K562 (cell line): ENCODE measurements around the gene SAP25. TPM values are rescaled to one million over a fixed set of nuclear protein-coding genes. Genes with fewer than 3 reads are reported as not detected.

Source experiments
- CCAR2 ChIP-seq: fragments of 200-400 bp; formaldehyde crosslinking; IDR thresholded peaks from 2 replicates; pipeline ENCODE4 v1.6.1; 2017; ENCODE audit warnings: mild to moderate bottlenecking, low read depth, low read length
- FOXJ2 ChIP-seq: fragments of 200-800 bp; sonication (Bioruptor generic); IDR thresholded peaks from 2 replicates; pipeline ENCODE4 v1.6.1; 2016; ENCODE audit warnings: missing genetic modification characterization, missing compliant biosample characterization
- HDAC1 ChIP-seq, 2 experiments: fragments of 450-650 bp; IDR thresholded peaks; 2 replicates each; pipeline ENCODE4 v1.6.1; 2016 to 2017; ENCODE audit warnings: inconsistent platforms in 1 of 2, mild to moderate bottlenecking in 1 of 2, moderate library complexity in 1 of 2
- HDAC2 ChIP-seq: fragments of 450-650 bp; IDR thresholded peaks from 2 replicates; pipeline ENCODE4 v1.6.1; 2016; ENCODE audit warnings: mild to moderate bottlenecking
- HMGN3 ChIP-seq: IDR thresholded peaks from 2 replicates; pipeline ENCODE4 v1.6.1; 2011; ENCODE audit warnings: borderline replicate concordance, low read depth, mild to moderate bottlenecking, mixed read lengths, low read length; ENCODE audit not compliant: insufficient read length; ENCODE audit errors: extremely low read depth
- MAFK ChIP-seq: IDR thresholded peaks from 2 replicates; pipeline ENCODE4 v1.6.1; 2011; ENCODE audit warnings: low read length, improper control_type of control experiment
- MECOM ChIP-seq: fragments of 250-450 bp; sonication (Bioruptor Pico); IDR thresholded peaks from 2 replicates; pipeline ENCODE4 v1.8.0; 2022; ENCODE audit warnings: inconsistent platforms
- MYC ChIP-seq, 2 experiments: fragments of 250-450 bp in 1 of 2; sonication (Bioruptor Pico) in 1 of 2; IDR thresholded peaks; 2 replicates each; pipeline versions ENCODE4 v1.5.1 to v1.6.1; 2012 to 2021; ENCODE audit warnings: low read depth in 2 of 2, borderline replicate concordance in 1 of 2, improper control_type of control experiment in 1 of 2, low read length in 1 of 2, mild to moderate bottlenecking in 1 of 2, moderate library complexity in 1 of 2
- NCOA6 ChIP-seq: fragments of 450-650 bp; IDR thresholded peaks from 2 replicates; pipeline ENCODE4 v1.6.1; 2017; ENCODE audit warnings: mild to moderate bottlenecking
- SRF ChIP-seq, 2 experiments: fragments of 250-450, 450-650 bp in 1 of 2; sonication (Bioruptor Pico) in 1 of 2; sonication (generic) in 1 of 2; formaldehyde crosslinking; IDR thresholded peaks; 2 replicates each; pipeline versions ENCODE4 v1.5.0 to v1.5.1; 2020 to 2022; ENCODE audit warnings: mild to moderate bottlenecking in 1 of 2, missing genetic modification reagents in 1 of 2
- TAF1 ChIP-seq: IDR thresholded peaks from 2 replicates; pipeline ENCODE4 v1.6.1; 2011; ENCODE audit warnings: mild to moderate bottlenecking, low read length, moderate library complexity; ENCODE audit not compliant: insufficient read depth, control insufficient read depth, severe bottlenecking; ENCODE audit errors: extremely low read depth
- TARDBP ChIP-seq: fragments of 450-650 bp; IDR thresholded peaks from 2 replicates; pipeline ENCODE4 v1.6.1; 2016
- TBP ChIP-seq: optimal IDR thresholded peaks from 2 replicates; pipeline ENCODE3; 2011; ENCODE audit warnings: low read depth, low read length, improper control_type of control experiment
- ZNF140 ChIP-seq: fragments of 250-450 bp; sonication (Bioruptor Pico); IDR thresholded peaks from 2 replicates; pipeline ENCODE4 v1.8.0; 2021; ENCODE audit warnings: moderate library complexity, mild to moderate bottlenecking, inconsistent platforms
- ZNF23 ChIP-seq: fragments of 250-450 bp; sonication (Bioruptor Pico); IDR thresholded peaks from 2 replicates; pipeline ENCODE4 v1.4.0; 2020; ENCODE audit warnings: mild to moderate bottlenecking
- ZNF764 ChIP-seq: fragments of 250-450 bp; sonication (Bioruptor Pico); IDR thresholded peaks from 2 replicates; pipeline ENCODE4 v1.4.0; 2020; ENCODE audit warnings: low read depth, mild to moderate bottlenecking, moderate library complexity
- ZNF778 ChIP-seq: fragments of 450-650 bp; formaldehyde crosslinking; IDR thresholded peaks from 2 replicates; pipeline ENCODE4 v1.4.0; 2020; ENCODE audit warnings: mild to moderate bottlenecking, moderate library complexity
- ZSCAN29 ChIP-seq: fragments of 450-650 bp; IDR thresholded peaks from 2 replicates; pipeline ENCODE4 v1.6.1; 2017
- polyA plus RNA-seq, 8 experiments: library from polyadenylated mRNA; depleted of rRNA in 4 of 8; stranded (reverse) in 5 of 8; unstranded in 3 of 8; fragments of >200 nt; fragmentation: Nextera tagmentation in 2 of 8; fragmentation: Illumina TruSeq in 1 of 8; extraction: Ambion mirVana in 2 of 8; extraction: Trizol in 1 of 8; gene quantifications; 2 replicates each; pipeline versions ENCODE4 v1.2.1 to v1.2.3, GENCODE V29; 2011 to 2014; ENCODE audit warnings: inconsistent platforms in 1 of 8, missing spikeins in 1 of 8
- total RNA-seq, 7 experiments: library from RNA; depleted of rRNA in 6 of 7; stranded (reverse); fragments of >200 nt in 6 of 7; fragmentation: Illumina TruSeq in 2 of 7; extraction: Trizol in 2 of 7; gene quantifications; 2 replicates each; pipeline versions ENCODE4 v1.2.1 to v1.2.3, GENCODE V29; 2011 to 2021; ENCODE audit warnings: low replicate concordance in 1 of 7
- TF ChIP-seq, protein P1 (sequence below): sonication (generic); formaldehyde crosslinking; IDR thresholded peaks from 2 replicates; pipeline ENCODE4 v1.8.0; 2022; ENCODE audit warnings: mild to moderate bottlenecking, low read depth, missing genetic modification reagents
- TF ChIP-seq, protein P2 (sequence below): sonication (generic); formaldehyde crosslinking; IDR thresholded peaks from 2 replicates; pipeline ENCODE4 v1.8.1; 2023; ENCODE audit warnings: mild to moderate bottlenecking, missing genetic modification reagents
- TF ChIP-seq, protein P3 (sequence below): fragments of 250-450 bp; sonication (Bioruptor Pico); IDR thresholded peaks from 2 replicates; pipeline ENCODE4 v1.8.0; 2021; ENCODE audit warnings: moderate library complexity, mild to moderate bottlenecking, inconsistent platforms
- TF ChIP-seq, protein P4 (sequence below): fragments of 450-650 bp; IDR thresholded peaks from 2 replicates; pipeline ENCODE4 v1.7.0; 2016; ENCODE audit warnings: borderline replicate concordance

The SAP25 gene
- total and polyA plus RNA-seq, 9 of the 15 experiments (the other 6 are each of a cell fraction or from before 2014, with no cell fraction given) = 0.13 to 5.3 (median 0.78) TPM; not detected in 1

DNA sequence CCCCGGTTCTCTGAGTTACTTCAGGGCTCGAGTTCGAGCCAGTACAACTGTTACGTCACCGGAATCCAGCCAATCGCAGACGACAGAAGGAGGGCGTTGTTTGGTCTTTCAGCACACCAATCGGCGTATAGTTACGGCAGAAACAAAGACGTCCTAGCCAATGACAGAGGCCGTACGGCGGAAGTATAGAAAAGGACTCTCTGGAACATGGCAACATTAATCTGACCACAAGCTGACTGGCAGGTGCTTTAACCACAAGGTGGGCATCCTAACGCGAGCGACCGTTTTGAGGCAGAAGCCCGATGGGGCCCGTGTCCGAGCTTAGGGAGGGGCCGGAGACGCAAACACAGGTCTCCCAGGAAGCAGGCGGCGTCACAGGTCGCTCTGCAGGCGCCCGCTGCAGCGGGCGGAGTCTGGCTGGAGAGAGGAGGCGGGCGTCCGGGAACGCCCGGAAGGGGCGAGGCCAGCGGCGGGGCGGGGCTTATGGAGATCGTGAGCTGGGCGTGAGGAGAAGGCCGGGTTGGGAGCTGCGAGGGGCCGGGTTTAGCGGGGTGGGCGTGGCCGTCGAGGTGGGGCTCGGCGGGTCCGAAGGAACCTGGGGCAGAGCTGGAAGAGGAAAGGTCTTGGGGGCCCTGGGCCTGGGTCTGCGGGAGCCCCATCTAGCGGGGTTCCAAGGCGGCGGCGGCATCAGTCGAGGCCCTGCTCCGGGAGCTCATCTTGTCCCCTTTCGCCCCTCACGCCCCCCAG is 38.5 kb upstream of the SAP25 start, which contains the start of gene MOSPD3 (continued):
- TF ChIP-seq, protein P1, sequence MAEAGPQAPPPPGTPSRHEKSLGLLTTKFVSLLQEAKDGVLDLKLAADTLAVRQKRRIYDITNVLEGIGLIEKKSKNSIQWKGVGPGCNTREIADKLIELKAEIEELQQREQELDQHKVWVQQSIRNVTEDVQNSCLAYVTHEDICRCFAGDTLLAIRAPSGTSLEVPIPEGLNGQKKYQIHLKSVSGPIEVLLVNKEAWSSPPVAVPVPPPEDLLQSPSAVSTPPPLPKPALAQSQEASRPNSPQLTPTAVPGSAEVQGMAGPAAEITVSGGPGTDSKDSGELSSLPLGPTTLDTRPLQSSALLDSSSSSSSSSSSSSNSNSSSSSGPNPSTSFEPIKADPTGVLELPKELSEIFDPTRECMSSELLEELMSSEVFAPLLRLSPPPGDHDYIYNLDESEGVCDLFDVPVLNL (CRISPR knock-in tag) = no peak
- TF ChIP-seq MECOM (CRISPR knock-in tag) (no peak), TAF1 (peak; percentile 56), ZSCAN29 (no peak), ZNF778 (CRISPR knock-in tag) (no peak), NCOA6 (no peak), FOXJ2 (tag) (no peak), ZNF23 (CRISPR knock-in tag) (no peak), MYC (IDR thresholded peaks at IDR 0.05; ENCODE audit: low read depth, low read length) (peak; percentile 27; the same call in 1 of the 2 replicates), MYC (CRISPR knock-in tag; IDR thresholded peaks at IDR 0.05; ENCODE audit: borderline replicate concordance, low read depth) (no peak), CCAR2 (no peak), TBP (peak; percentile 80), MAFK (0 out of 2 replicates have a peak, but pooled peaks have one; percentile 10), TARDBP (0 out of 2 replicates have a peak, but pooled peaks have one; percentile 43), ZNF764 (no peak), SRF (CRISPR knock-in tag; IDR thresholded peaks at IDR 0.05) (peak; percentile 20 to 94; a peak in 3 of 4 replicates), ZNF140 (CRISPR knock-in tag) (no peak), HDAC2 (peak; percentile 66), HMGN3 (peak; percentile 70), HDAC1 (IDR thresholded peaks at IDR 0.05) (peak in 1 of 2 experiments; percentile 86; a peak in 2 of 4 replicates)
- TF ChIP-seq, protein P2, sequence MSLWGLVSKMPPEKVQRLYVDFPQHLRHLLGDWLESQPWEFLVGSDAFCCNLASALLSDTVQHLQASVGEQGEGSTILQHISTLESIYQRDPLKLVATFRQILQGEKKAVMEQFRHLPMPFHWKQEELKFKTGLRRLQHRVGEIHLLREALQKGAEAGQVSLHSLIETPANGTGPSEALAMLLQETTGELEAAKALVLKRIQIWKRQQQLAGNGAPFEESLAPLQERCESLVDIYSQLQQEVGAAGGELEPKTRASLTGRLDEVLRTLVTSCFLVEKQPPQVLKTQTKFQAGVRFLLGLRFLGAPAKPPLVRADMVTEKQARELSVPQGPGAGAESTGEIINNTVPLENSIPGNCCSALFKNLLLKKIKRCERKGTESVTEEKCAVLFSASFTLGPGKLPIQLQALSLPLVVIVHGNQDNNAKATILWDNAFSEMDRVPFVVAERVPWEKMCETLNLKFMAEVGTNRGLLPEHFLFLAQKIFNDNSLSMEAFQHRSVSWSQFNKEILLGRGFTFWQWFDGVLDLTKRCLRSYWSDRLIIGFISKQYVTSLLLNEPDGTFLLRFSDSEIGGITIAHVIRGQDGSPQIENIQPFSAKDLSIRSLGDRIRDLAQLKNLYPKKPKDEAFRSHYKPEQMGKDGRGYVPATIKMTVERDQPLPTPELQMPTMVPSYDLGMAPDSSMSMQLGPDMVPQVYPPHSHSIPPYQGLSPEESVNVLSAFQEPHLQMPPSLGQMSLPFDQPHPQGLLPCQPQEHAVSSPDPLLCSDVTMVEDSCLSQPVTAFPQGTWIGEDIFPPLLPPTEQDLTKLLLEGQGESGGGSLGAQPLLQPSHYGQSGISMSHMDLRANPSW (CRISPR knock-in tag) = peak; percentile 66; the same call in 1 of the 2 replicates
- TF ChIP-seq, protein P3, sequence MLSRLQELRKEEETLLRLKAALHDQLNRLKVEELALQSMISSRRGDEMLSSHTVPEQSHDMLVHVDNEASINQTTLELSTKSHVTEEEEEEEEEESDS = no peak
- TF ChIP-seq, protein P4, sequence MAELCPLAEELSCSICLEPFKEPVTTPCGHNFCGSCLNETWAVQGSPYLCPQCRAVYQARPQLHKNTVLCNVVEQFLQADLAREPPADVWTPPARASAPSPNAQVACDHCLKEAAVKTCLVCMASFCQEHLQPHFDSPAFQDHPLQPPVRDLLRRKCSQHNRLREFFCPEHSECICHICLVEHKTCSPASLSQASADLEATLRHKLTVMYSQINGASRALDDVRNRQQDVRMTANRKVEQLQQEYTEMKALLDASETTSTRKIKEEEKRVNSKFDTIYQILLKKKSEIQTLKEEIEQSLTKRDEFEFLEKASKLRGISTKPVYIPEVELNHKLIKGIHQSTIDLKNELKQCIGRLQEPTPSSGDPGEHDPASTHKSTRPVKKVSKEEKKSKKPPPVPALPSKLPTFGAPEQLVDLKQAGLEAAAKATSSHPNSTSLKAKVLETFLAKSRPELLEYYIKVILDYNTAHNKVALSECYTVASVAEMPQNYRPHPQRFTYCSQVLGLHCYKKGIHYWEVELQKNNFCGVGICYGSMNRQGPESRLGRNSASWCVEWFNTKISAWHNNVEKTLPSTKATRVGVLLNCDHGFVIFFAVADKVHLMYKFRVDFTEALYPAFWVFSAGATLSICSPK = no peak
